OCI-LY3 (cell line): Measurements from ENCODE around the gene BTBD1.

Source experiments
- H2AFZ ChIP-seq: fragments of 200-600, 300-600 bp; shearing (Covaris generic); 2 replicates; pipeline ENCODE4 v1.6.0; 2014; ENCODE audit warnings: antibody characterized with exemption, low read depth, low read length
- H3K27ac ChIP-seq: fragments of 200-600, 300-600 bp; sonication (generic); 2 replicates; pipeline ENCODE4 v1.5.1; 2014; ENCODE audit warnings: mild to moderate bottlenecking, low read length, moderate library complexity, mixed read lengths
- H3K27me3 ChIP-seq: fragments of 200-600, 300-600 bp; sonication (generic); 2 replicates; pipeline ENCODE4 v1.6.1; 2014; ENCODE audit warnings: low read depth, low read length, mixed read lengths
- H3K36me3 ChIP-seq: fragments of 200-600, 300-600 bp; sonication (generic); replicated peaks from 2 replicates; pipeline ENCODE3; 2014; ENCODE audit warnings: low read depth, low read length, mixed read lengths
- H3K4me1 ChIP-seq: fragments of 300-600, 200-600 bp; sonication (generic); 2 replicates; pipeline ENCODE4 v1.6.1; 2014; ENCODE audit warnings: low read length, mixed read lengths
- H3K4me2 ChIP-seq: fragments of 200-600, 300-600 bp; sonication (generic); 2 replicates; pipeline ENCODE4 v1.6.1; 2014; ENCODE audit warnings: low read length, mixed read lengths
- H3K4me3 ChIP-seq: fragments of 300-600, 200-600 bp; sonication (generic); 2 replicates; pipeline ENCODE4 v1.5.1; 2014; ENCODE audit warnings: antibody characterized with exemption, mild to moderate bottlenecking, low read length, moderate library complexity
- H3K79me2 ChIP-seq: fragments of 300-600, 200-600 bp; shearing (Covaris generic); 2 replicates; pipeline ENCODE4 v1.6.1; 2014; ENCODE audit warnings: mild to moderate bottlenecking, low read length, mixed read lengths
- H3K9ac ChIP-seq: fragments of 300-600, 200-600 bp; shearing (Covaris generic); 2 replicates; pipeline ENCODE4 v1.6.0; 2014; ENCODE audit warnings: mild to moderate bottlenecking, low read length, moderate library complexity
- H3K9me3 ChIP-seq: fragments of 200-600, 300-600 bp; shearing (Covaris generic); 2 replicates; pipeline ENCODE4 v1.6.1; 2014; ENCODE audit warnings: low read length, mixed read lengths; ENCODE audit not compliant: insufficient read depth
- H4K20me1 ChIP-seq: fragments of 200-600, 300-600 bp; sonication (generic); 2 replicates; pipeline ENCODE4 v1.6.1; 2016; ENCODE audit warnings: low read length, mixed read lengths; ENCODE audit not compliant: insufficient read depth
- EZH2phosphoT487 ChIP-seq: fragments of 200-600 bp; shearing (Covaris generic); IDR thresholded peaks from 2 replicates; pipeline ENCODE4 v1.6.1; 2018; ENCODE audit warnings: antibody characterized with exemption, mixed run types, low read depth
- TF ChIP-seq, protein P1 (sequence below): fragments of 200-600, 300-600 bp; sonication (generic); IDR thresholded peaks from 2 replicates; pipeline ENCODE4 v1.5.1; 2014; ENCODE audit warnings: antibody characterized with exemption, low read length, low read depth

The BTBD1 gene

DNA sequence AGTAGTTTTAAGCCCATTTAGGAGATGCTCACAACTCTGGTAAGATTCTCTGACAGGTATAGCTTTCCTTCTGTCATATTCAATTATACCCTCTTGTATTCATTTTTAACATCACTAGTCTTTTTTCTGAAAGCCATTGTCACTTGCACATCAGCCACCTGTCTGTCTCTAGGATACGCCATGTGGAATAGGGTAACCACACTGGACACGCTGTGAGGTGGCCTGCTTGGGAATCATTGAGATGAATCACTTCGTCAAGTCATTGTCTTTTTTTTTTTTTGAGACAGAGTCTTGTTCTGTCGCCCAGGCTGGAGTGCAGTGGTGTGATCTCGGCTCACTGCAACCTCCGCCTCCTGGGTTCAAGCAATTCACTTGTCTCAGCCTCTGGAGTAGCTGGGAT, 47.8 kb upstream of the BTBD1 start:
- Histone ChIP-seq H3K4me3 (no peak overlapping the region), H2AFZ (no peak overlapping the region), H3K27me3 (no peaks in the 10 kb centered on the region), H3K36me3 (peaks cover 11% of the 10 kb centered on the region), H3K9me3 (no peaks in the 10 kb centered on the region), H4K20me1 (no peaks in the 10 kb centered on the region), H3K9ac (no peak overlapping the region), H3K79me2 (no peaks in the 10 kb centered on the region), H3K27ac (no peak overlapping the region), H3K4me2 (no peak overlapping the region), H3K4me1 (peaks cover 16% of the 10 kb centered on the region)
- TF ChIP-seq, protein P1, sequence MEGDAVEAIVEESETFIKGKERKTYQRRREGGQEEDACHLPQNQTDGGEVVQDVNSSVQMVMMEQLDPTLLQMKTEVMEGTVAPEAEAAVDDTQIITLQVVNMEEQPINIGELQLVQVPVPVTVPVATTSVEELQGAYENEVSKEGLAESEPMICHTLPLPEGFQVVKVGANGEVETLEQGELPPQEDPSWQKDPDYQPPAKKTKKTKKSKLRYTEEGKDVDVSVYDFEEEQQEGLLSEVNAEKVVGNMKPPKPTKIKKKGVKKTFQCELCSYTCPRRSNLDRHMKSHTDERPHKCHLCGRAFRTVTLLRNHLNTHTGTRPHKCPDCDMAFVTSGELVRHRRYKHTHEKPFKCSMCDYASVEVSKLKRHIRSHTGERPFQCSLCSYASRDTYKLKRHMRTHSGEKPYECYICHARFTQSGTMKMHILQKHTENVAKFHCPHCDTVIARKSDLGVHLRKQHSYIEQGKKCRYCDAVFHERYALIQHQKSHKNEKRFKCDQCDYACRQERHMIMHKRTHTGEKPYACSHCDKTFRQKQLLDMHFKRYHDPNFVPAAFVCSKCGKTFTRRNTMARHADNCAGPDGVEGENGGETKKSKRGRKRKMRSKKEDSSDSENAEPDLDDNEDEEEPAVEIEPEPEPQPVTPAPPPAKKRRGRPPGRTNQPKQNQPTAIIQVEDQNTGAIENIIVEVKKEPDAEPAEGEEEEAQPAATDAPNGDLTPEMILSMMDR, result no peak
- no peak for TF ChIP-seq EZH2phosphoT487

DNA sequence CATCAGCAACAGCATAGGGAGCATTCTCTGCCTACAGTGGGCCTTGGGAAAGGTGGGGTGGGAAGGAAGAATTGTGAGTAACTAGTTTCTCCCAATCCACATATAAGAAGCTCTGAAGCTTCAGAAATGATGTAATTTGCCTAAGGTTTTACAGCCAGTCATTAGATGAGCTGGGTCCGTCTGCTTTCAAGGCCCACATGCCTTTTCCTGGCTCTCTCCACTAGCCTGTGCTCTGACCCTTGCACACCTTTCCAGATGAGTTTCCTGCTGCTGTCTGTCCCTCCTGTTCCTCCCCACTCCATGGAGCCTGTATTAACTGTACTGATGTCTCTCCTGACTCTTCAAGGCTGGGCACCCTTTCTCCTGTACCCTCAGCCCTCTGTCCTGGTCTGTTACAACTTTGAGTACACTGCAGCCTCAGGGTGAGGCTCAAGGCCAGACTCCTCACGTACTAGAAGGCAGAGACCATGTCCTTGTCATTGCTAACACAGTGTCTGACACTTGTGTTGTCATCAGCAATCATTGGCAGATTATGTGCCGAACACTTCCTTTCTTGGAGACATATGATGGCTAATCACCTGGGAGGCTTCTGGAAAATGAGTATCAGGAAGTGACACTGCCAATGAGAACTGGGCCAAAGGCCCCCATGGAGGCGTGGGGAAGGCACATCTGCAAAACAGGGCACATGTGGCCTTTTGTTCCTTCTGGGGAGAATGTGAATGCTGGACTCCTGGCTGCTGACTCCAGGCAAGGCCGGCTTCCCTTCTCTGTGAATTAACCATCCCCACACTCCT, 47.0 kb upstream of the BTBD1 start:
- Histone ChIP-seq H4K20me1 (no peaks in the 10 kb centered on the region), H3K79me2 (no peaks in the 10 kb centered on the region), H2AFZ (no peak overlapping the region), H3K27me3 (no peaks in the 10 kb centered on the region), H3K27ac (no peak overlapping the region), H3K4me3 (no peak overlapping the region), H3K4me1 (peaks cover 18% of the 10 kb centered on the region), H3K36me3 (peaks cover 11% of the 10 kb centered on the region), H3K4me2 (no peak overlapping the region), H3K9me3 (no peaks in the 10 kb centered on the region), H3K9ac (no peak overlapping the region)
- TF ChIP-seq EZH2phosphoT487, result no peak
- TF ChIP-seq, protein P1, result no peak

DNA sequence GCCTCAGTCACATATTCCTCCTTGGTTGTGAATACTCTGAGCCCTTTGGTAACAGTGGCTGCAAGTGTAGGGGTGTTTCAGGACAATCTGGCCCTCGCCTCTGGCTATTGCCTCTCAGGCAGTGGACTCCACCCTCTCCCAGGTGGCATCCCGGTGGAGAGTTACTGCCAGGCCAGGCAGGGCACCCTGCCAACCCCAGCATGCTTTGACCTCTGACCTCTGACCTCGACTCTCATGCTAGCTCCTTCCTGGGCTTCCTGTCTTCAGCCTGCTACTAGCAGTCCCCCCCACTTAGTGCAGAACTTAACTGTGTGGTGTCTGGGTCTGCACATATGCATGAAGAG, 45.9 kb upstream of the BTBD1 start:
- Histone ChIP-seq H3K4me1 (peaks cover 29% of the 10 kb centered on the region), H2AFZ (no peak overlapping the region), H3K9ac (no peak overlapping the region), H3K27ac (no peak overlapping the region), H3K79me2 (no peaks in the 10 kb centered on the region), H3K4me3 (no peak overlapping the region), H3K9me3 (no peaks in the 10 kb centered on the region), H3K27me3 (no peaks in the 10 kb centered on the region), H3K36me3 (peaks cover 11% of the 10 kb centered on the region), H3K4me2 (no peak overlapping the region), H4K20me1 (no peaks in the 10 kb centered on the region)
- TF ChIP-seq, protein P1, result no peak
- no peak for TF ChIP-seq EZH2phosphoT487

DNA sequence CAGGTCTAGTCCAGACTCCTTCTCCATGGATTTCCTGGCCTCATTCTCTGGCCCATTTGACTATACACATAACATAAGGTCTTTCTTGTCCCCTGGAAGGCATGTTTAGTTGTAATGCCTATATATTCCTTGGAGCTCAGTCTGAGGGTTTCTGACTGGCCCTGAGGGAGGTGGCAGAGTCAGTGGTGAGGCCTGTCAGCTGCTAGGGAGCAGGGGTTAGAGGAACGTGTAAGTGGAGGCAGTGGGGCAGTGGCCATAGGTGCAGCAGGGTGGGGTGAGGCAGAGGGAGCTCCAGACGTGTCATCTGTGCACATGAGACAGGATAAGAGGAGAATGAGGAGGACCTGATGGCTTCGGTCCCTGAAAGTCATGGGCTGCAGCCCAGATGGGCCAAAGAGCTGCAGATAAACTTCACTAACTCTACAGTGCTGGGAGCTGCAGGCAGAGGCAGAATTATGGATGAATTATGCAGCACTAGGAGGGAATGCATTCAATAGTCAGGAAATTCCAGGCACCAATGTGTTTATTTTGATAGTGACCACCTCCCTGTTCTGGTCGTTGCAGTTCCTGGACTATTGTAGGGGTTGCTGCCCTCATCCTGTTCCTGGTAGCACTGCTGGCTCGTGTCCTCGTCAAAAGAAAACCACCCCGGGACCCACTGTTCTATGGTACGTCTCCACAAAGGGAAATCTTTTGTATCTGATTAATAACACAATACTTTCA, 45.3 kb upstream of the BTBD1 start:
- Histone ChIP-seq H3K4me3 (no peak overlapping the region), H3K27ac (no peak overlapping the region), H2AFZ (no peak overlapping the region), H3K79me2 (no peaks in the 10 kb centered on the region), H3K36me3 (peaks cover 11% of the 10 kb centered on the region), H3K9me3 (no peaks in the 10 kb centered on the region), H4K20me1 (no peaks in the 10 kb centered on the region), H3K9ac (no peak overlapping the region), H3K27me3 (no peaks in the 10 kb centered on the region), H3K4me2 (no peak overlapping the region), H3K4me1 (peaks cover 29% of the 10 kb centered on the region)
- TF ChIP-seq EZH2phosphoT487, result no peak
- TF ChIP-seq, protein P1, result no peak
